C4-2B (cell line): ENCODE results near the gene SNAP25.

Experiments
- CTCF ChIP-seq: fragments of 450-650 bp; conservative IDR thresholded peaks from 2 replicates; pipeline ENCODE4 v1.5.1; 2017; ENCODE audit warnings: mild to moderate bottlenecking
- ZFX ChIP-seq: fragments of 450-650 bp; IDR thresholded peaks from 2 replicates; pipeline ENCODE4 v1.6.1; 2017

- TF ChIP-seq CTCF = no peak
- no peak for TF ChIP-seq ZFX
Measured at GRCh38 chr20:10170261-10170660, 48.4 kb upstream of the SNAP25 start.
